ENCODE measurements around the gene FNIP1.
"Not testable (repeated sequence)": the region's sequence is repeated elsewhere in the genome, so short reads cannot be mapped to it uniquely, and the experiment has no call there.

DNA sequence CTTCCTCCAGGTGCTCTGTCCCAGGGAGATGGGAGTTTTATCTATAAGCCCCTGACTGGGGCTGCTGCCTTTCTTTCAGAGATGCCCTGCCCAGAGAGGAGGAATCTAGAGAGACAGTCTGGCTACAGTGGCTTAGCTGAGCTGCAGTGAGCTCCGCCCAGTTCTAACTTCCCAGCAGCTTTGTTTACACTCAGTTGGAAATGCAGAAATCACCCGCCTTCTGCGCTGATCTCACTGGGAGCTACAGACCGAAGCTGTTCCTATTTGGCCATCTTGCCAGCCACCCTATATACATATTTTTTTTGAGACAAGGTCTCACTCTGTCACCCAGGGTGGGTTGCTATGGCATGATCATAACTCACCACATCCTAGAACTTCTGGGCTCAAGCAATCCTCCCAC is 67.5 kb downstream of the FNIP1 start:
- not testable (repeated sequence) for TF ChIP-seq CTCF, POLR2A (IDR thresholded peaks at IDR 0.05)
